AG04450 (cell line): Measurements from ENCODE around the gene OMP. TPM values are rescaled to one million over a fixed set of nuclear protein-coding genes. Genes with fewer than 3 reads are reported as not detected.

Source experiments
- CTCF ChIA-PET: fragments of 300-600, 350-600 bp; formaldehyde crosslinking; extraction: SDS; loops from one replicate; lab custom pipeline; 2022; ENCODE audit warnings: antibody characterized with exemption, inconsistent platforms; lab: Charles Lee
- POLR2A ChIA-PET: fragments of 350-600 bp; formaldehyde crosslinking; extraction: SDS; loops from one replicate; lab custom pipeline; 2021; ENCODE audit warnings: antibody characterized with exemption, inconsistent platforms; lab: Yijun Ruan, JAX
- DNase-seq: peaks from one replicate; pipeline ENCODE4 v3.0.0-alpha.2; 2011; ENCODE audit warnings: low read depth, low spot score
- H3K27ac ChIP-seq: one replicate; pipeline ENCODE4 v1.5.1; 2012; ENCODE audit warnings: low read depth, low read length, control low read depth
- H3K27me3 ChIP-seq: one replicate; pipeline ENCODE4 v1.6.0; 2012; ENCODE audit warnings: low read length; ENCODE audit not compliant: control insufficient read depth, insufficient read depth
- H3K4me3 ChIP-seq: 2 replicates; pipeline ENCODE4 v1.5.1; 2011; ENCODE audit warnings: mild to moderate bottlenecking, low read depth, low read length, control low read depth
- H3K9me3 ChIP-seq: 2 replicates; pipeline ENCODE4 v1.5.1; 2012; ENCODE audit warnings: low read length; ENCODE audit not compliant: control insufficient read depth, insufficient read depth
- CTCF ChIP-seq: IDR thresholded peaks from 2 replicates; pipeline ENCODE4 v1.5.1; 2011; ENCODE audit warnings: low read depth, low read length, control low read depth, inconsistent platforms
- polyA plus RNA-seq: library from polyadenylated mRNA; depleted of rRNA; stranded (reverse); fragments of >200 nt; gene quantifications from 2 replicates; pipeline ENCODE4 v1.2.3, GENCODE V29; 2011

OMP gene
- polyA plus RNA-seq, 1 experiment, result not detected

DNA sequence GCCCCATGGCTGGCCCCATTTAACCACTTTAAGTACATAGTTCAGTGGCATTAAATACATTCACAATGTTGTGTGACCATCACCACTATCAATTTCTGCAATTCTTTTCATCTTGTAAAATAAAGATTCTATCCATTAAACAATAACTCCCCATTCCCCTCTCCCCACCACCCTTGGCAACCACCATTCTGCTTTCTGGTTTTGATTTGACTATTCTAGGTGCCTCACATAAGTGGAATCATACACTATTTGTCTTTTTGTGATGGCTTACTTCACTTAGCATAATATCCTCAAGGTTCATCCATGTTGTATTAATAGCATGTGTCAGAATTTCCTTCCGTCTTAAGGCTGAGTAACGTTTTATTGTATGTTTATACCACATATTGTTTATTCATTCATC is 32.4 kb downstream of the OMP start:
- Histone ChIP-seq H3K27me3 (no peaks in the 10 kb centered on the region), H3K27ac (no peak overlapping the region), H3K9me3 (peaks cover 4% of the 10 kb centered on the region; the same call in 1 of the 2 replicates), H3K4me3 (no peak overlapping the region)
- POLR2A ChIA-PET, result no interaction called here
- no peak for DNase-seq
- CTCF ChIA-PET, result no interaction called here
- no peak for TF ChIP-seq CTCF

DNA sequence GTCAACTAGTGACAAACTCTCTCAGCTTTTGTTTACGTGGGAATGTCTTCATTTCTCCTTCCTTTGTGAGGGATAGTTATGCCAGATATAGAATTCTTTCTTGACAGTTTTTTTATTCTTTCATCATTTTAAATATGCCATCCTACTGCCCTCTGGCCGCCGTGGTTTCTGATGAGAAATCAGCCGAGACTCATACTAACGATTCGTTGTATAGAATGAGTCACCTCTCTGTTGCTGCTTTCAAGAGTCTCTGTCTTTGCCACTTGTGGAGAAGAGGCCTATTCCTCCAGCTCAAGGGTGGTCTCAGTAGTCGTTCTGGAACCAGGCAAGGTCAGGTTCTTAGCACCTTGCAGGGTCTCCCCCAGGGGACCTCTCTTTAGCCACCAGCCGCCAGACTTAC is 33.4 kb downstream of the OMP start:
- POLR2A ChIA-PET, result no interaction called here

DNA sequence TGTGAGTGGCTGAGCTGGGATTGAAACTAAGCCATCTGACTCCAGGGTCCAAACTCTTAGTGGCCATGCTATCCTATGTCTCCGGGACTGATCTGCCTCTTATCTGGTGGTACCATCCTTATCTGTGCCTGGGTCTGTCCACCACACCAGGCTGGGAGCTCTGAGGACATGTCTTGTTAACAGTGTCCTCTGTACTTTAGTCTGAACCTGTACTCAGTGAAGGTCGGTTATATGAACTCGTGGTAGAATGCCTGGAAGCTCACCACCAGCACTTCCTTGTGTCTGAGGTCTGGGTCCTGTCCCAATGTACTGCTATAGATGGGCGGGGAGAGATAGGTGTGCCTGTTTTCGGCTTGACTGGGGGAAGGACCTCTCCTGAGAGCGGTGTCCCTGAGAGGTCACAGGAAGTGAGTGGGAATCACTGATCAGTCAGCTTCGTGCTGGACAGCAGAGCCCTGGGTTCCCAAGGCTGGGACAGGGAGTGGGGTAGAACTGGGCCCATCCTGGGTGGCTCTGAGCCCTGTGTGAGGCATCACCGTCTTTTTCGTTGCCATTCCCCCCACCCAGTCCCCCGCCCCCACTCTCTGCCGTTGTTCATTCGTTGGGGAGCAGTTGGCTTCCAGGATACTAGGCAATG is 34.3 kb downstream of the OMP start:
- Histone ChIP-seq H3K27ac (no peak overlapping the region), H3K4me3 (no peak overlapping the region), H3K9me3 (peaks cover 4% of the 10 kb centered on the region; the same call in 1 of the 2 replicates), H3K27me3 (peaks cover 2% of the 10 kb centered on the region)
- DNase-seq, result no peak
- CTCF ChIA-PET, result interaction anchor here (1.1 to 1.6 kb wide), 3 partner anchors 10 to 412 kb away, joined by 3 to 6 read pairs (median 5); no protein-coding TSS in a partner anchor
- no peak for TF ChIP-seq CTCF
- POLR2A ChIA-PET, result no interaction called here

More for the DNA sequence above, 33.4 kb downstream of the OMP start:
- Histone ChIP-seq H3K27me3 (no peaks in the 10 kb centered on the region), H3K9me3 (peaks cover 4% of the 10 kb centered on the region; the same call in 1 of the 2 replicates), H3K4me3 (no peak overlapping the region), H3K27ac (no peak overlapping the region)
- no peak for DNase-seq
- no peak for TF ChIP-seq CTCF
- CTCF ChIA-PET, result interaction anchor here (1.1 to 1.6 kb wide), 3 partner anchors 9 to 412 kb away, joined by 3 to 6 read pairs (median 5); no protein-coding TSS in a partner anchor

DNA sequence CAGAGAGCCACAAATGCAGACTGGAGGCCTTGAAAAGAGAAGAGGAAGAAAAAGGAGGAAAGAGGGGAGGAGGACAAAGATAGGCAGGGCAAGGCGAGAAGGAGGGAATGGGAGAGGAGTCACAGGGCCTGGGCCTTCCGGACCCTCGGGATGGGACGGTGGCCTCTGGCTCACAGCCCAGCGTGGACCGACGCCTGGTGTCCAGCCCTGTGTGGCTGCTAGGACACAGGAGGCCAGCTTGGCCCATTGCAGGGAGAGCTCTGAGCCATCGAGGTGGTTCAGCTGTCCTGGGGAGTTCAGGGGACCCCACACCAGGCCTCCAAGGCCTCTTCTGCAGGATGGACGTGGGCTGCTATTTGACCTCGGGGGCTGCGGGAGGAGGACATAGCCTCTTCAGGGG is 34.8 kb downstream of the OMP start:
- no peak for DNase-seq
- Histone ChIP-seq H3K4me3 (no peak overlapping the region), H3K9me3 (peaks cover 4% of the 10 kb centered on the region; the same call in 1 of the 2 replicates), H3K27me3 (peaks cover 2% of the 10 kb centered on the region), H3K27ac (no peak overlapping the region)
- ChIA-PET CTCF (interaction anchor here (1.1 to 1.6 kb wide), 2 partner anchors 10 to 51 kb away, joined by 5 to 6 read pairs; no protein-coding TSS in a partner anchor), POLR2A (no interaction called here)
- TF ChIP-seq CTCF, result no peak

DNA sequence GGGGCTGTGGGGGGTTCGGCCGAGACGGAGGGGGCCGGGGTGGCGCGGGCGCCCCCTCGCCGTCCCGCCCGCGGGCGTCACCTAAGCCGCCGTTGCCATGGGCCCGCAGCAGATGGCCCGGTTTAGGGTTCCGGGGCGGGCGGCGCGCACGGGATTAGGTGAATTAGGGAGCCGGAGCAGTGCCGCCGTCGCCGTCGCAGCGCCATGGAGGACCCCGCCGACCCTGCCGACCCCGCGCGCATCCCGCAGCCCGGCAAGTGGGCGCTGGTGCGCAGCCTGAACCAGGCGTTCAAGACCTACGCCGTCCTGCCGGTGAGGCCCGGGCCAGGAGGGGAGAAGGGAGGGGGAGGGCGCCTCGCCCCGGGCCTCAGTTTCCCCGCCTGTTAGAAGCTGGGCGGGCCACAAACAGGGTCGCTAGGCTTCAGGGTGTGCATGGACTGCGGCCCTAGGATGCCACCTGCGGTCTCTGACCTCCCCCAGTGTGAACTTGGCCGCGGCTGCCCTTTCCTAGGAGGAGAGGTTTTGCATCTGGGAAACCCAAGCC is 35.5 kb downstream of the OMP start:
- H3K27ac ChIP-seq, result no peak overlapping the region
- no peak for DNase-seq
- H3K27me3 ChIP-seq, result peaks cover 2% of the 10 kb centered on the region
- no peak overlapping the region for H3K4me3 ChIP-seq
- CTCF ChIA-PET, result no interaction called here
- no peak for TF ChIP-seq CTCF
- POLR2A ChIA-PET, result no interaction called here
- H3K9me3 ChIP-seq, result no peaks in the 10 kb centered on the region; the same call in 1 of the 2 replicates
